HFFc6 (cell line): ENCODE measurements around the gene GPR162. TPM values are rescaled to one million over a fixed set of nuclear protein-coding genes. Genes with fewer than 3 reads are reported as not detected.

Experiments
- DNase-seq: peaks from one replicate; pipeline ENCODE4 v3.0.0-alpha.2; 2018
- H3K27ac Mint-ChIP-seq: 2 replicates; pipeline ENCODE4 v1.8.0; 2020; ENCODE audit warnings: mild to moderate bottlenecking, mixed read lengths
- H3K27me3 Mint-ChIP-seq: 2 replicates; pipeline ENCODE4 v1.8.0; 2021; ENCODE audit warnings: mild to moderate bottlenecking, moderate library complexity, mixed read lengths; ENCODE audit not compliant: insufficient read depth
- H3K36me3 Mint-ChIP-seq: 2 replicates; pipeline ENCODE4 v1.8.0; 2021; ENCODE audit warnings: low read depth, mixed read lengths
- H3K4me1 Mint-ChIP-seq: 2 replicates; pipeline ENCODE4 v1.8.0; 2020; ENCODE audit warnings: low read depth, mixed read lengths
- H3K4me3 Mint-ChIP-seq: 2 replicates; pipeline ENCODE4 v1.8.0; 2020; ENCODE audit warnings: mild to moderate bottlenecking, moderate library complexity, mixed read lengths
- H3K9me3 Mint-ChIP-seq: 2 replicates; pipeline ENCODE4 v1.8.0; 2020; ENCODE audit warnings: mild to moderate bottlenecking, mixed read lengths
- total RNA-seq, 6 experiments: library from RNA; stranded (reverse); fragmentation: NEBNext Ultra II Directional; extraction: Animal tissue kit (Norgen Biotek cat#: 25700); gene quantifications; 2 replicates in 1 of 6; 3 replicates in 5 of 6; pipeline ENCODE4 v1.2.3, GENCODE V29; 2021
- TF ChIP-seq, protein P1 (sequence below): fragments of 200-600 bp; sonication (generic); IDR thresholded peaks from 2 replicates; pipeline ENCODE4 v1.5.0; 2021; ENCODE audit warnings: antibody characterized with exemption, mild to moderate bottlenecking

The GPR162 gene
- total RNA-seq, 6 experiments from 2014 or later: 0.78 to 3.1 (median 2.6) TPM

GRCh38 chr12:6816598-6816997 is 5.0 kb upstream of the GPR162 start:
- no peaks in the 10 kb centered on the region for H3K36me3 Mint-ChIP-seq

DNA sequence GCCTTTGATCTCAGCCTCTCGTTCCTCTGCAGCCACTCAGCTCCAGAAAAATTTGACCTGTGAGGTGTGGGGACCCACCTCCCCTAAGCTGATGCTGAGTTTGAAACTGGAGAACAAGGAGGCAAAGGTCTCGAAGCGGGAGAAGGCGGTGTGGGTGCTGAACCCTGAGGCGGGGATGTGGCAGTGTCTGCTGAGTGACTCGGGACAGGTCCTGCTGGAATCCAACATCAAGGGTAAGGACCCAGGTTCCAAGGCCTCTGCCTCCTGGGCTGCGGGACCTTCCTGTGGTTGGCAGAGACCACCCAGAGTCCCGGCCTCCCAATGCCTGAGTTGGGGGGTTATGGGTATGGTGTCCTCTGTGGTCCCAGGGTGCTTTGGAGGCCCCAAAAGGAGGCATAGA is 4.5 kb upstream of the GPR162 start:
- peaks cover 39% of the 10 kb centered on the region for H3K27me3 Mint-ChIP-seq
- no peaks in the 10 kb centered on the region for H3K36me3 Mint-ChIP-seq
- H3K4me1 Mint-ChIP-seq: peaks cover 23% of the 10 kb centered on the region
- no peaks in the 10 kb centered on the region for H3K9me3 Mint-ChIP-seq
- H3K27ac Mint-ChIP-seq: no peak overlapping the region
- no peak overlapping the region for H3K4me3 Mint-ChIP-seq
- TF ChIP-seq, protein P1, sequence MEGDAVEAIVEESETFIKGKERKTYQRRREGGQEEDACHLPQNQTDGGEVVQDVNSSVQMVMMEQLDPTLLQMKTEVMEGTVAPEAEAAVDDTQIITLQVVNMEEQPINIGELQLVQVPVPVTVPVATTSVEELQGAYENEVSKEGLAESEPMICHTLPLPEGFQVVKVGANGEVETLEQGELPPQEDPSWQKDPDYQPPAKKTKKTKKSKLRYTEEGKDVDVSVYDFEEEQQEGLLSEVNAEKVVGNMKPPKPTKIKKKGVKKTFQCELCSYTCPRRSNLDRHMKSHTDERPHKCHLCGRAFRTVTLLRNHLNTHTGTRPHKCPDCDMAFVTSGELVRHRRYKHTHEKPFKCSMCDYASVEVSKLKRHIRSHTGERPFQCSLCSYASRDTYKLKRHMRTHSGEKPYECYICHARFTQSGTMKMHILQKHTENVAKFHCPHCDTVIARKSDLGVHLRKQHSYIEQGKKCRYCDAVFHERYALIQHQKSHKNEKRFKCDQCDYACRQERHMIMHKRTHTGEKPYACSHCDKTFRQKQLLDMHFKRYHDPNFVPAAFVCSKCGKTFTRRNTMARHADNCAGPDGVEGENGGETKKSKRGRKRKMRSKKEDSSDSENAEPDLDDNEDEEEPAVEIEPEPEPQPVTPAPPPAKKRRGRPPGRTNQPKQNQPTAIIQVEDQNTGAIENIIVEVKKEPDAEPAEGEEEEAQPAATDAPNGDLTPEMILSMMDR: no peak
- DNase-seq: no peak

More at GRCh38 chr12:6816598-6816997, 5.0 kb upstream of the GPR162 start:
- TF ChIP-seq, protein P1: no peak
- Mint-ChIP-seq H3K4me1 (peaks cover 19% of the 10 kb centered on the region), H3K9me3 (no peaks in the 10 kb centered on the region), H3K27me3 (peaks cover 36% of the 10 kb centered on the region), H3K4me3 (no peak overlapping the region), H3K27ac (no peak overlapping the region)
- no peak for DNase-seq

DNA sequence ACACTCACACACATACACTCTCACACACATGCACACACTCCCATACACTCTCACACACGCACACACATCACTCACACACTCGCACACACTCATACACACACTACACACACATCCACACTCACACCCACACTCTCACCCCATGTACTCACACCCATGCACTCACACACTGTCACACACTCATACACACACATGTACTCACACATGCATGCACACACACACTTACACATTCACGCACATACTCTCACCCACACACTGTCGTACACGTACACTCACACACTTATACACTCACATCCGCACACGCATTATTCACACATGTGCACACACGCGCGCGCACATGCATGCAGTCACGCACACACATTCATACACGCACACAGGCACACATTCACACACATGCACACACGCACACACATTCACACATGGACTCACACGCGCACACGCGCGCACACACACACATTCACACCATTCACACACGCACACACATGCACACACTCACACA is 3.9 kb upstream of the GPR162 start:
- peaks cover 29% of the 10 kb centered on the region for H3K4me1 Mint-ChIP-seq
- TF ChIP-seq, protein P1: no peak
- H3K4me3 Mint-ChIP-seq: no peak overlapping the region
- H3K9me3 Mint-ChIP-seq: no peaks in the 10 kb centered on the region
- DNase-seq: no peak
- H3K27me3 Mint-ChIP-seq: peaks cover 40% of the 10 kb centered on the region
- H3K27ac Mint-ChIP-seq: no peak overlapping the region
- no peaks in the 10 kb centered on the region for H3K36me3 Mint-ChIP-seq

DNA sequence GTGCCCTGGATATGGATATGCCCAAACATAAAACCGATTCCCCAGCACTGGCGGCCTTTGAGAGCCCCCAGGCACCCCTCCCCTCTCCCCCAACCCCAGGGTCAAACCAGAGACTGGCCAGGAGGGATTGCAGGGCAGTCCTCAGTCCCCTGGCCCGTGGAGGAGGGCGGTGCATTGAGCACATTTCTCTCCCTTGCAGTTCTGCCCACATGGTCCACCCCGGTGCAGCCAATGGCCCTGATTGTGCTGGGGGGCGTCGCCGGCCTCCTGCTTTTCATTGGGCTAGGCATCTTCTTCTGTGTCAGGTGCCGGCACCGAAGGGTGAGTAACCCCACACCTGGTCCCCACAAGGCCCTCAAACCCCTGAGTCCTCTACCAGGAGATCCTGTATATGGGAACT is 3.4 kb upstream of the GPR162 start:
- TF ChIP-seq, protein P1: no peak
- Mint-ChIP-seq H3K27me3 (peaks cover 44% of the 10 kb centered on the region), H3K4me3 (no peak overlapping the region), H3K36me3 (no peaks in the 10 kb centered on the region), H3K4me1 (peaks cover 34% of the 10 kb centered on the region), H3K27ac (no peak overlapping the region), H3K9me3 (no peaks in the 10 kb centered on the region)
- no peak for DNase-seq

GRCh38 chr12:6818645-6819044 is 3.0 kb upstream of the GPR162 start:
- no peak for DNase-seq
- H3K9me3 Mint-ChIP-seq: no peaks in the 10 kb centered on the region
- H3K27ac Mint-ChIP-seq: no peak overlapping the region
- no peak overlapping the region for H3K4me3 Mint-ChIP-seq
- no peaks in the 10 kb centered on the region for H3K36me3 Mint-ChIP-seq
- peaks cover 36% of the 10 kb centered on the region for H3K4me1 Mint-ChIP-seq
- peaks cover 44% of the 10 kb centered on the region for H3K27me3 Mint-ChIP-seq
- TF ChIP-seq, protein P1: no peak
